SK-N-MC (cell line): ENCODE results near the gene XPR1.

ENCODE experiments used
- DNase-seq: peaks from one replicate; pipeline ENCODE4 v3.0.0-alpha.2; 2011; ENCODE audit warnings: low read depth, low spot score
- H3K27ac ChIP-seq: fragments of 200-600 bp; sonication (generic); 2 replicates; pipeline ENCODE4 v1.5.1; 2016; ENCODE audit warnings: mixed run types
- H3K36me3 ChIP-seq: fragments of 200-600 bp; sonication (generic); 2 replicates; pipeline ENCODE4 v1.6.1; 2017; ENCODE audit warnings: antibody characterized with exemption, low read length, mixed read lengths; ENCODE audit not compliant: insufficient read depth
- H3K4me3 ChIP-seq: fragments of 200-600 bp; sonication (generic); 2 replicates; pipeline ENCODE4 v1.5.1; 2016
- H3K9ac ChIP-seq: fragments of 200-600 bp; sonication (generic); 2 replicates; pipeline ENCODE4 v1.8.0; 2017; ENCODE audit warnings: mixed run types, mixed read lengths; ENCODE audit not compliant: insufficient read length
- H3K9me3 ChIP-seq: fragments of 200-600 bp; sonication (generic); 2 replicates; pipeline ENCODE4 v1.6.1; 2017; ENCODE audit warnings: low read depth, mild to moderate bottlenecking, antibody characterized with exemption, low read length, moderate library complexity, mixed read lengths
- EZH2 ChIP-seq: fragments of 200-600 bp; sonication (generic); IDR thresholded peaks from one replicate; pipeline ENCODE4 v1.6.1; 2017; ENCODE audit warnings: antibody characterized with exemption
- FOXP2 ChIP-seq: optimal IDR thresholded peaks from 2 replicates; pipeline ENCODE3; 2011; ENCODE audit warnings: mild to moderate bottlenecking, moderate library complexity; ENCODE audit not compliant: insufficient read depth; ENCODE audit errors: extremely low read length, control extremely low read depth
- POLR2AphosphoS5 ChIP-seq: IDR thresholded peaks from 2 replicates; pipeline ENCODE4 v1.6.1; 2012; ENCODE audit warnings: mild to moderate bottlenecking, low read depth, low read length, borderline replicate concordance

Gene XPR1

GRCh38 chr1:180921386-180921785 is 289.6 kb downstream of the XPR1 start:
- no peak overlapping the region for H3K4me3 ChIP-seq
- no peak for TF ChIP-seq EZH2
- no peak for TF ChIP-seq FOXP2
- TF ChIP-seq POLR2AphosphoS5: no peak

GRCh38 chr1:180921891-180922630 is 290.2 kb downstream of the XPR1 start:
- DNase-seq: no peak
- Histone ChIP-seq H3K36me3 (no peaks in the 10 kb centered on the region), H3K9ac (no peak overlapping the region), H3K27ac (no peak overlapping the region), H3K9me3 (no peaks in the 10 kb centered on the region), H3K4me3 (no peak overlapping the region)
- no peak for TF ChIP-seq POLR2AphosphoS5
- no peak for TF ChIP-seq FOXP2
- no peak for TF ChIP-seq EZH2

More at GRCh38 chr1:180921386-180921785, 289.6 kb downstream of the XPR1 start:
- DNase-seq: no peak
- Histone ChIP-seq H3K9me3 (no peaks in the 10 kb centered on the region), H3K36me3 (no peaks in the 10 kb centered on the region), H3K27ac (no peak overlapping the region), H3K9ac (no peak overlapping the region)

- TF ChIP-seq EZH2: no peak
- Histone ChIP-seq H3K9me3 (no peaks in the 10 kb centered on the region), H3K27ac (no peak overlapping the region), H3K36me3 (no peaks in the 10 kb centered on the region), H3K4me3 (peak overlapping the region; percentile 54; the same call in 1 of the 2 replicates), H3K9ac (no peak overlapping the region)
- DNase-seq: no peak
Measured at GRCh38 chr1:180922631-180923015, 290.8 kb downstream of the XPR1 start.

DNA sequence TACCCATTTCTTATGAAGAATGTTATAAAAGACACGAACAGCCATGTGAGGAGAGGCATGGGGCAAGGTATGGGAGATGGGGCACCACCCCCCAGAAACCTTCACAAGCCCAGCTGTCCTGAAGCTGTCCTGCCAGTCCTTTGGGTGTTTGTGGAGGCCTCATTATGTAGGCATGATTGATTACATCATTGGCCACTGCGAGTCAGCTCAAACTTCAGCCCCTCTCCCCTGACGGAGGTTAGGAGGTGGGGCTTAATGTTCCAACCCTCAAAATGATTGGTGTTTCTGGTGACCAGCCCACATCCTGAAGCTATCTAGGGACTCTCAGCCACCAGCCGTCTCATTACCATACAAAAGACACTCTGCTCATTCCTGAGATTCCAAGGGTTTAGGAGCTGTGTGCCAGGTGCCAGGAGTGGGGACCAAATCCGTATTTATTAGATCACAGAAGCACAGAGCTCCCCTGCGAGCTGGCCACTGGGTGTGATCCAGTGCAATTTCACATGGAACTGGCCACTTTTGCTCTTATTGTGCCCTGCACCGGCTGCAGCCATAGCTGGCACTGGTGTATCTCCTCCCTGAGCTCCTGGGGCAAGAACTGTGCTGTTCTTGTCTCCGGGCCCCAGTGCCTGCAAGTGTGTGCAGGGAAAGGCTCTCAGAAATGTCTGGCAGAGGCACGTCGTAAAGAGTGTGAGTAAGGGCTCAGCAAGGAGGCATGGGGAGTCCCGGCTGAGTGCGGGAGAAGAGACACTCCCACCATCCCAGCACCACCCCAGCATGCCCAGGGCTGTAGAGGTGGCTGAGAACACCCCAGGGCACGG is 291.4 kb downstream of the XPR1 start:
- no peaks in the 10 kb centered on the region for H3K36me3 ChIP-seq
- no peaks in the 10 kb centered on the region for H3K9me3 ChIP-seq
- H3K27ac ChIP-seq: no peak overlapping the region
- peak overlapping the region; percentile 54 for H3K4me3 ChIP-seq
- DNase-seq: no peak
- TF ChIP-seq FOXP2: no peak
- no peak for TF ChIP-seq EZH2
- TF ChIP-seq POLR2AphosphoS5: no peak
- no peak overlapping the region for H3K9ac ChIP-seq

GRCh38 chr1:180923887-180924286 is 292.1 kb downstream of the XPR1 start:
- no peak overlapping the region for H3K9ac ChIP-seq
- DNase-seq: no peak
- TF ChIP-seq FOXP2: no peak
- no peak for TF ChIP-seq POLR2AphosphoS5
- TF ChIP-seq EZH2: no peak
- H3K36me3 ChIP-seq: no peaks in the 10 kb centered on the region
- H3K4me3 ChIP-seq: peak overlapping the region; percentile 54
- H3K9me3 ChIP-seq: no peaks in the 10 kb centered on the region
- H3K27ac ChIP-seq: no peak overlapping the region

DNA sequence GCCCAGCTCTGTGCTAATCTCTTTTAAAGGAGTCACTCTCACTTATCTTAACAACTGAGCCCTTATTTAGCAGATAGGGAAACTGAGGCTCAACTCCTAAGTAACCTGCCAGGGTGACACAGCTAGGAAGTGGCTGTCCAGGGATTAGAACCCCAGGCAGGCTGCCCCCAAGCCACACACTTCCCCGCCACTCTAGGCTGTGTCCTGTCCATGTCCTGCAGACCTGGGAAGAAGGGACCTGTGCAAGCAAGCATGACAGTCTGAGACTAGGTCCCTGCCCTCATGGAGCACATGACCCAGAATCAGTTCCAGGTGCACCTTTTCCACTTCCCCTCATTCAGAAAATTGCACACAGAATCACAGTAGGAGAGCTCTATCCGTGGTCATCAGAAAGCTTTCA is 293.1 kb downstream of the XPR1 start:
- H3K27ac ChIP-seq: no peak overlapping the region
- no peak overlapping the region for H3K4me3 ChIP-seq
- DNase-seq: no peak
- H3K9me3 ChIP-seq: no peaks in the 10 kb centered on the region
- H3K9ac ChIP-seq: no peak overlapping the region
- no peaks in the 10 kb centered on the region for H3K36me3 ChIP-seq
- TF ChIP-seq FOXP2: no peak
- no peak for TF ChIP-seq EZH2
- no peak for TF ChIP-seq POLR2AphosphoS5

DNA sequence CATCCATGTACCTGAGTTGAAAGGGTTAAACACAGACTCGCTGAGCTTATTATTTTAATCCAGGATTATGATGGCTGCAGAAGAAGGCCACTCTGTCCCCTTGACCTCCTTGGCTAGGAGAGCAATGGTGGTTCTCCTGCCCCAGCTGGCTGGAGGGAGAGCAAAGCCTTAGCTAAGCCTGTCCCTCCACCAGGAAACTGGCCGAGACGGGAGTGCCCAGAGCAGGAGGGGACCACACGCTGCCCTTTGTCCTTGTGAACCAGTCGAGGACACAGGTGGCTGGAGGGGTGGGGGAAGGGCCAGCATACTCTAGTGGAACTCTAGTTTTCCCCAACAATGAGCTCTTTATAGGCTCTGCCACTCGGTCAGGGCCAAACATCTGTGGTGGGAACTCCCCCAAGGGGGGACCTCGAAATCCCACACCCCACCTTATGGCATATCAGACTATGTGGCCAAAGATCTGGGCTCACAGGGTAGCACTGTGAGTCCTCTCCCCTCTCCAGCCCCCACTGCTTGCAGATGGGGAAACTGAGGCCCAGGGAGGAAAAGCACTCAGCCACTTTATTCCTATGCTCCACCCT is 293.7 kb downstream of the XPR1 start:
- H3K9me3 ChIP-seq: no peaks in the 10 kb centered on the region
- H3K36me3 ChIP-seq: no peaks in the 10 kb centered on the region
- H3K9ac ChIP-seq: no peak overlapping the region
- DNase-seq: no peak
- peak overlapping the region; percentile 77; the same call in 1 of the 2 replicates for H3K27ac ChIP-seq
- peak overlapping the region; percentile 71; the same call in 1 of the 2 replicates for H3K4me3 ChIP-seq
- no peak for TF ChIP-seq FOXP2

- Histone ChIP-seq H3K9ac (peak overlapping the region; percentile 33), H3K27ac (peak overlapping the region; percentile 77), H3K36me3 (no peaks in the 10 kb centered on the region), H3K9me3 (no peaks in the 10 kb centered on the region), H3K4me3 (peak overlapping the region; percentile 71)
- TF ChIP-seq POLR2AphosphoS5: peak; percentile 36; the same call in 1 of the 2 replicates
- TF ChIP-seq EZH2: no peak
- TF ChIP-seq FOXP2: no peak
- peak; percentile 10 for DNase-seq
Measured at GRCh38 chr1:180926164-180926981, 294.6 kb downstream of the XPR1 start.
